HCT116 (cell line): ENCODE results near the gene KDM7A. TPM values are rescaled to one million over a fixed set of nuclear protein-coding genes. Genes with fewer than 3 reads are reported as not detected.

Experiments used
- ATAC-seq: fragments of 200-7000 bp; cut with Tn5 transposase; 2 replicates; pipeline ENCODE4 v1.9.1; 2020; ENCODE audit warnings: mild to moderate bottlenecking, moderate library complexity
- BruUV-seq: library from RNA; stranded (reverse); fragments of 400-500 nt; replicated peaks from 2 replicates; lab custom pipeline; 2021; lab: Mats Ljungman, UMichigan
- CTCF ChIA-PET: fragments of 300-600 bp; sonication (Branson Sonifier 250); formaldehyde crosslinking; loops from one replicate; lab custom pipeline; 2021; ENCODE audit warnings: antibody characterized with exemption; lab: Charles Lee
- POLR2A ChIA-PET: fragments of 300-600, 350-600 bp; sonication (Branson Sonifier 250); formaldehyde crosslinking; loops from one replicate; lab custom pipeline; 2021; ENCODE audit warnings: antibody characterized with exemption; lab: Charles Lee
- RAD21 ChIA-PET, 2 experiments: fragments of 300-600 bp; sonication (Branson Sonifier 250); formaldehyde crosslinking; loops; one replicate each; lab custom pipeline; 2023; ENCODE audit warnings: low total read pairs in 2 of 2; ENCODE audit not compliant: uncharacterized antibody in 2 of 2, unreplicated experiment in 2 of 2, low non-redundant PET in 1 of 2; lab: Charles Lee
- DNase-seq: peaks from one replicate; pipeline ENCODE4 v3.0.0-alpha.2; 2010; ENCODE audit warnings: low read depth, low spot score
- H2AFZ ChIP-seq: fragments of 200-600 bp; shearing (Covaris generic), sonication (generic); 2 replicates; pipeline ENCODE4 v1.6.1; 2017; ENCODE audit warnings: low read depth, mixed run types, mixed read lengths, antibody characterized with exemption, low read length; ENCODE audit not compliant: poor library complexity, severe bottlenecking
- H3K27ac ChIP-seq: 2 replicates; pipeline ENCODE4 v1.5.1; 2012; ENCODE audit warnings: low read depth, low read length
- H3K27me3 ChIP-seq: fragments of 200-600 bp; sonication (generic); 2 replicates; pipeline ENCODE4 v1.6.1; 2016; ENCODE audit warnings: mixed run types, low read length, mixed read lengths; ENCODE audit not compliant: insufficient read depth
- H3K36me3 ChIP-seq, 2 experiments: fragments of 200-500 bp in 1 of 2; fragments of 200-600 bp in 1 of 2; sonication (Bioruptor generic) in 1 of 2; sonication (generic) in 1 of 2; 2 replicates each; pipeline versions ENCODE4 v1.5.1 to v1.6.1; 2014 to 2016; ENCODE audit warnings: low read length in 2 of 2, inconsistent platforms in 1 of 2, mixed read lengths in 1 of 2, mixed run types in 1 of 2; ENCODE audit not compliant: insufficient read depth in 2 of 2, control insufficient read depth in 1 of 2
- H3K4me1 ChIP-seq, 2 experiments: fragments of 200-600 bp in 1 of 2; sonication (generic) in 1 of 2; 2 replicates each; pipeline versions ENCODE4 v1.5.1 to v1.6.1; 2012 to 2017; ENCODE audit warnings: low read length in 2 of 2, inconsistent platforms in 1 of 2, mild to moderate bottlenecking in 1 of 2, mixed read lengths in 1 of 2, mixed run types in 1 of 2, moderate library complexity in 1 of 2; ENCODE audit not compliant: insufficient read depth in 2 of 2, control insufficient read depth in 1 of 2
- H3K4me2 ChIP-seq: fragments of 200-600 bp; sonication (generic); 2 replicates; pipeline ENCODE4 v1.6.1; 2017; ENCODE audit warnings: mixed run types, low read length, mixed read lengths
- H3K4me3 ChIP-seq, 2 experiments: fragments of 200-600 bp in 1 of 2; sonication (generic) in 1 of 2; replicated peaks in 1 of 2; 2 replicates each; pipeline ENCODE4 v1.5.1; 2011 to 2016; ENCODE audit warnings: low read length in 2 of 2, control low read depth in 1 of 2, low read depth in 1 of 2, mild to moderate bottlenecking in 1 of 2, mixed read lengths in 1 of 2, mixed run types in 1 of 2
- H3K79me2 ChIP-seq: fragments of 200-600 bp; sonication (generic); 2 replicates; pipeline ENCODE4 v1.6.1; 2017; ENCODE audit warnings: mild to moderate bottlenecking, mixed run types, low read length, moderate library complexity, mixed read lengths; ENCODE audit not compliant: insufficient read depth
- H3K9ac ChIP-seq: fragments of 200-600 bp; sonication (generic); 2 replicates; pipeline ENCODE4 v1.6.1; 2016; ENCODE audit warnings: low read length, mixed read lengths
- H3K9me2 ChIP-seq: fragments of 200-600 bp; sonication (generic), shearing (Covaris generic); 2 replicates; pipeline ENCODE4 v1.6.1; 2017; ENCODE audit warnings: mixed run types, mild to moderate bottlenecking, moderate library complexity; ENCODE audit not compliant: insufficient read depth
- H3K9me3 ChIP-seq, 2 experiments: fragments of 200-500 bp in 1 of 2; fragments of 200-600 bp in 1 of 2; sonication (Bioruptor generic) in 1 of 2; sonication (generic) in 1 of 2; 2 replicates each; pipeline ENCODE4 v1.6.1; 2014 to 2017; ENCODE audit warnings: low read length in 2 of 2, mixed read lengths in 2 of 2, inconsistent platforms in 1 of 2, low read depth in 1 of 2, mild to moderate bottlenecking in 1 of 2, mixed run types in 1 of 2, moderate library complexity in 1 of 2; ENCODE audit not compliant: control insufficient read depth in 1 of 2, insufficient read depth in 1 of 2
- H4K20me1 ChIP-seq: fragments of 200-600 bp; sonication (generic), shearing (Covaris generic); 2 replicates; pipeline ENCODE4 v1.6.1; 2017; ENCODE audit warnings: mixed run types, mild to moderate bottlenecking, moderate library complexity; ENCODE audit not compliant: insufficient read depth
- CEBPB ChIP-seq: IDR thresholded peaks from 2 replicates; pipeline ENCODE4 v1.6.1; 2012; ENCODE audit warnings: low read depth
- CTCF ChIP-seq, 3 experiments: fragments of 200-600 bp in 1 of 3; sonication (generic) in 1 of 3; IDR thresholded peaks in 2 of 3; conservative IDR thresholded peaks in 1 of 3; 2 replicates each; pipeline ENCODE4 v1.5.1; 2012 to 2017; ENCODE audit warnings: low read depth in 2 of 3, low read length in 2 of 3, antibody characterized with exemption in 1 of 3, borderline replicate concordance in 1 of 3, control low read depth in 1 of 3, mild to moderate bottlenecking in 1 of 3, mixed read lengths in 1 of 3, mixed run types in 1 of 3, moderate library complexity in 1 of 3; ENCODE audit not compliant: insufficient read depth in 1 of 3
- EGR1 ChIP-seq: IDR thresholded peaks from 2 replicates; pipeline ENCODE4 v1.6.1; 2012; ENCODE audit warnings: low read depth
- ELF1 ChIP-seq: IDR thresholded peaks from 2 replicates; pipeline ENCODE4 v1.6.1; 2012; ENCODE audit warnings: low read depth, borderline replicate concordance
- EZH2 ChIP-seq: fragments of 200-600 bp; sonication (generic); IDR thresholded peaks from 2 replicates; pipeline ENCODE4 v1.6.1; 2017; ENCODE audit warnings: antibody characterized with exemption, mixed run types
- EZH2phosphoT487 ChIP-seq: fragments of 200-600 bp; IDR thresholded peaks from 2 replicates; pipeline ENCODE4 v1.6.1; 2018; ENCODE audit warnings: antibody characterized with exemption, borderline replicate concordance
- FOSL1 ChIP-seq: IDR thresholded peaks from 2 replicates; pipeline ENCODE4 v1.6.1; 2012; ENCODE audit warnings: low read depth
- JUND ChIP-seq: IDR thresholded peaks from 2 replicates; pipeline ENCODE4 v1.6.1; 2012
- MAX ChIP-seq: IDR thresholded peaks from 2 replicates; pipeline ENCODE4 v1.6.1; 2012
- POLR2A ChIP-seq: IDR thresholded peaks from 2 replicates; pipeline ENCODE4 v1.7.0; 2011; ENCODE audit warnings: borderline replicate concordance; ENCODE audit not compliant: insufficient read depth, insufficient read length; ENCODE audit errors: extremely low read depth
- POLR2AphosphoS5 ChIP-seq: IDR thresholded peaks from 2 replicates; pipeline ENCODE4 v1.6.1; 2011; ENCODE audit warnings: mild to moderate bottlenecking, low read depth, low read length, moderate library complexity
- RAD21 ChIP-seq: IDR thresholded peaks from 2 replicates; pipeline ENCODE4 v1.6.1; 2012; ENCODE audit warnings: low read depth, mild to moderate bottlenecking
- REST ChIP-seq: IDR thresholded peaks from 2 replicates; pipeline ENCODE4 v1.6.1; 2012; ENCODE audit warnings: low read depth
- SIN3A ChIP-seq: IDR thresholded peaks from 2 replicates; pipeline ENCODE4 v1.6.1; 2012; ENCODE audit warnings: low read depth
- SP1 ChIP-seq: IDR thresholded peaks from 2 replicates; pipeline ENCODE4 v1.6.1; 2012; ENCODE audit warnings: low read depth
- TCF7L2 ChIP-seq: IDR thresholded peaks from 2 replicates; pipeline ENCODE4 v1.7.0; 2011; ENCODE audit warnings: borderline replicate concordance, inconsistent platforms; ENCODE audit not compliant: insufficient read depth, insufficient read length; ENCODE audit errors: extremely low read depth
- ZBTB33 ChIP-seq: IDR thresholded peaks from 2 replicates; pipeline ENCODE4 v1.6.1; 2011; ENCODE audit warnings: mild to moderate bottlenecking, low read length, moderate library complexity; ENCODE audit not compliant: insufficient replicate concordance; ENCODE audit errors: extremely low read depth
- ZFX ChIP-seq: fragments of 450-650 bp; IDR thresholded peaks from 2 replicates; pipeline ENCODE4 v1.6.1; 2017
- intact Hi-C: fragments of 100-400 bp; cut with micrococcal nuclease; formaldehyde crosslinking; loops from 2 replicates; pipeline ENCODE4 v1.10.0; 2022
- total RNA-seq: library from RNA; stranded (reverse); gene quantifications from one replicate; pipeline ENCODE4 v1.2.1, GENCODE V29; 2021; ENCODE audit not compliant: unreplicated experiment

Gene KDM7A
- total RNA-seq, 1 experiment from 2014 or later: 11.6 TPM

- intact Hi-C loops: no loop called here
- RAD21 ChIA-PET: no interaction called here
- TF ChIP-seq POLR2A: no peak
- no peak for TF ChIP-seq CTCF (IDR thresholded peaks at IDR 0.05 in 2 of 3, conservative IDR thresholded peaks at IDR 0.05 in 1 of 3; ENCODE audit: borderline replicate concordance in 1 of 3, insufficient read depth in 1 of 3, low read depth in 2 of 3, low read length in 2 of 3)
- no peak for TF ChIP-seq FOSL1
- no peak for TF ChIP-seq SIN3A
- no peak for TF ChIP-seq RAD21
- no peak for TF ChIP-seq EZH2phosphoT487
- TF ChIP-seq ELF1: no peak
- TF ChIP-seq REST: no peak
- TF ChIP-seq ZFX: no peak
- no peak for TF ChIP-seq CEBPB
- no peak for TF ChIP-seq POLR2AphosphoS5
- no peak for TF ChIP-seq EZH2
- no peak for TF ChIP-seq MAX
- no peak for TF ChIP-seq EGR1
- TF ChIP-seq TCF7L2: no peak
- no peak for TF ChIP-seq JUND
- no peak for TF ChIP-seq SP1
- TF ChIP-seq ZBTB33: no peak
Measured at GRCh38 chr7:140136073-140136472, 40.7 kb downstream of the KDM7A start.

More at GRCh38 chr7:140136073-140136472, 40.7 kb downstream of the KDM7A start:
- no peaks in the 10 kb centered on the region for H3K9me3 ChIP-seq
- no TSS peak for BruUV-seq
- H3K27me3 ChIP-seq: no peaks in the 10 kb centered on the region
- no peak overlapping the region for H3K4me3 ChIP-seq
- H3K79me2 ChIP-seq: no peaks in the 10 kb centered on the region
- no peak for ATAC-seq
- H3K4me1 ChIP-seq: no peaks in the 10 kb centered on the region
- H2AFZ ChIP-seq: no peak overlapping the region
- POLR2A ChIA-PET: no interaction called here
- H4K20me1 ChIP-seq: no peaks in the 10 kb centered on the region
- no peak overlapping the region for H3K27ac ChIP-seq
- H3K36me3 ChIP-seq: no peaks in the 10 kb centered on the region
- CTCF ChIA-PET: no interaction called here
- no peak for DNase-seq
- no peak overlapping the region for H3K4me2 ChIP-seq
- no peaks in the 10 kb centered on the region for H3K9me2 ChIP-seq
- no peak overlapping the region for H3K9ac ChIP-seq
